T-helper 17 cell (primary cell): ENCODE data around the gene CDC42EP4. TPM values are rescaled to one million over a fixed set of nuclear protein-coding genes. Genes with fewer than 3 reads are reported as not detected.
A peak's percentile ranks its signal among the peaks of the same experiment; 100 is the strongest.

ENCODE experiments used
- ATAC-seq: fragments of 150-1000 bp; cut with Tn5 transposase; 2 replicates; pipeline ENCODE4 v1.10.0; 2021; ENCODE audit warnings: mild to moderate bottlenecking, moderate library complexity
- DNase-seq, 3 donors: peaks; one replicate each; pipeline versions ENCODE4 v3.0.0 to v3.0.0-alpha.2; 2020 to 2021
- H3K9me3 ChIP-seq: one replicate; pipeline ENCODE4 v1.7.0; 2013; ENCODE audit warnings: low read length, mild to moderate bottlenecking; ENCODE audit not compliant: control insufficient read depth, poor library complexity, severe bottlenecking
- H3K27ac Mint-ChIP-seq: one replicate; pipeline ENCODE4 v1.8.0; 2022; ENCODE audit warnings: mild to moderate bottlenecking, moderate library complexity, mixed read lengths
- H3K27me3 Mint-ChIP-seq: one replicate; pipeline ENCODE4 v1.8.0; 2022; ENCODE audit warnings: mixed read lengths
- H3K36me3 Mint-ChIP-seq: one replicate; pipeline ENCODE4 v1.8.0; 2022; ENCODE audit warnings: low read depth, mixed read lengths
- H3K4me1 Mint-ChIP-seq: one replicate; pipeline ENCODE4 v1.8.0; 2022; ENCODE audit warnings: mild to moderate bottlenecking, mixed read lengths
- H3K4me3 Mint-ChIP-seq: one replicate; pipeline ENCODE4 v1.8.0; 2022; ENCODE audit warnings: mild to moderate bottlenecking, moderate library complexity, mixed read lengths
- total RNA-seq, 4 donors: library from RNA in 2 of 4; stranded (reverse) in 2 of 4; gene quantifications; one replicate each; pipeline ENCODE4 v1.2.3 and lab custom pipeline; 2022 to 2026

The CDC42EP4 gene
- total RNA-seq, 2 donors from 2014 or later: 4.0 to 4.1 TPM

- DNase-seq: no peak
- peaks cover 13% of the 10 kb centered on the region for H3K27me3 Mint-ChIP-seq
- H3K9me3 ChIP-seq: no peaks in the 10 kb centered on the region
- H3K36me3 Mint-ChIP-seq: peaks cover 4% of the 10 kb centered on the region
- H3K27ac Mint-ChIP-seq: no peak overlapping the region
- no peak for ATAC-seq
- H3K4me3 Mint-ChIP-seq: no peak overlapping the region
- H3K4me1 Mint-ChIP-seq: peaks cover 21% of the 10 kb centered on the region
Measured at GRCh38 chr17:73292031-73292531, 19.7 kb downstream of the CDC42EP4 start.

DNA sequence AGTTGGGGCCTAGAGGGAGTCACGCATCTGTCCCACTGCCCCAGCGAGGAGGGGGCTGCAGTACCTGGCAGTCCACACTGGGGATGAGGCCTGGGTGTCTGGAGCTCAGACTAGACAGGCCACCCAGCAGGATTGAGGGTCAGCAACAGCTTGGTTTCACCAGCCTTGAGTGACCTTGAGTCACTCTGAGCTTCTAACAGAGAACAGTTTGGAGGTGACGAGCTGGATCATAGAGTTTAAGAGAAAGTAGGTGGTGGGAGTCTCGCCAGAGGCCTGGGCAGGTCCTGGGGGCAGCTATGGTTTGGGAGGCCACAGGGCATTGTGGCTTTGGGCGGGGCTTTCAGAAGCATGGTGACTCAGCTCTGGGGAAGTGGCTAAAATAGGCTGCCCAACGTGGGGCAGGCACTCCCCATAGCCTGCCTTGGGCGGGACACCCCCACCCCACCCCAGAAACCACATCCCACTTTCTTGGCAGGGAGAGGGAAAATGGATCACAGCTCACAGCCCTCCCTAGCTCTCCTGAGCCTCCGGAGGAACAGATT is 20.5 kb downstream of the CDC42EP4 start:
- H3K36me3 Mint-ChIP-seq: peaks cover 4% of the 10 kb centered on the region
- peaks cover 21% of the 10 kb centered on the region for H3K27me3 Mint-ChIP-seq
- H3K27ac Mint-ChIP-seq: peak overlapping the region; percentile 63
- H3K4me3 Mint-ChIP-seq: no peak overlapping the region
- H3K9me3 ChIP-seq: no peaks in the 10 kb centered on the region
- ATAC-seq (peak; percentile 48), DNase-seq (no peak)
- H3K4me1 Mint-ChIP-seq: peaks cover 21% of the 10 kb centered on the region

GRCh38 chr17:73290399-73291259 is 21.2 kb downstream of the CDC42EP4 start:
- Mint-ChIP-seq H3K36me3 (peaks cover 4% of the 10 kb centered on the region), H3K27ac (peak overlapping the region; percentile 63), H3K27me3 (peaks cover 24% of the 10 kb centered on the region), H3K4me1 (peaks cover 21% of the 10 kb centered on the region), H3K4me3 (no peak overlapping the region)
- H3K9me3 ChIP-seq: no peaks in the 10 kb centered on the region
- no peak for ATAC-seq
- DNase-seq: no peak

DNA sequence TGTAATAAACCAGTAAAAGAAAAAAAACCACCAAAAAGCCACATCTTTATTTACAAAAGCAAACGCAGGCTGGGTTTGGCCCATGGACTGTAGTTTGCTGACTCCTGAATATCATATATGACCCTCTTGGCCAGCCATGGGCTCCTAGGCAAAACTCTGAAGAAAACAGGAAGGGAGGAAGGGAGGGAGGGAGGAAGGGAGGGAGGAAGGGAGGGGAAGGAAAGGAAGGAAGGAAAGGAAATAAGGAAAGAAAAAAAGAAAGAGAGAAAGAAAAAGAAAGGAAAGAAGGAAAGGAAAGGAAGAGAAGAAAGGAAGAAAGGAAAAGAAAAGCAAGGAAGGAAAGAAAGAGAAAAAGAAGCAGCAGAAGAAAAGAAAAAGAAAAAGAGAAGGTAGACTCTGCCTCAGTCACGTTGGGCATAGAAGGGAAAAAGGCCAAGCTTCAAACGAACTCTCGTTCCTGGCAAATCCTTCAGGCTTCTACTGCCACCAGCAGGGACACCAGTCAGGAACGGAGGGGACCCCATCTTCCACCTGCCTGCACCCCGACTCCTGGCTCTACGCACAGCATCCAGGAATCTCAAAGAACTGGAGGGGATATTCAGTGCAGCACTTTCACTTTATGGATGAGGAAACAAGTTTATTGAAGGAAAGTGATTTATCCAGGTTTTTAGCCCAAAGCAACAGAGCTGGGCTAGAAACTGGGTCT is 22.1 kb downstream of the CDC42EP4 start:
- ATAC-seq: no peak
- Mint-ChIP-seq H3K4me1 (peaks cover 21% of the 10 kb centered on the region), H3K4me3 (no peak overlapping the region), H3K27me3 (peaks cover 24% of the 10 kb centered on the region), H3K36me3 (peaks cover 4% of the 10 kb centered on the region), H3K27ac (no peak overlapping the region)
- DNase-seq: no peak
- H3K9me3 ChIP-seq: no peaks in the 10 kb centered on the region

- Mint-ChIP-seq H3K4me1 (peaks cover 21% of the 10 kb centered on the region), H3K4me3 (no peak overlapping the region), H3K36me3 (peaks cover 4% of the 10 kb centered on the region), H3K27ac (peak overlapping the region; percentile 34), H3K27me3 (peaks cover 24% of the 10 kb centered on the region)
- no peaks in the 10 kb centered on the region for H3K9me3 ChIP-seq
- DNase-seq: no peak
- ATAC-seq: no peak
Measured at GRCh38 chr17:73288534-73289302, 23.1 kb downstream of the CDC42EP4 start.

DNA sequence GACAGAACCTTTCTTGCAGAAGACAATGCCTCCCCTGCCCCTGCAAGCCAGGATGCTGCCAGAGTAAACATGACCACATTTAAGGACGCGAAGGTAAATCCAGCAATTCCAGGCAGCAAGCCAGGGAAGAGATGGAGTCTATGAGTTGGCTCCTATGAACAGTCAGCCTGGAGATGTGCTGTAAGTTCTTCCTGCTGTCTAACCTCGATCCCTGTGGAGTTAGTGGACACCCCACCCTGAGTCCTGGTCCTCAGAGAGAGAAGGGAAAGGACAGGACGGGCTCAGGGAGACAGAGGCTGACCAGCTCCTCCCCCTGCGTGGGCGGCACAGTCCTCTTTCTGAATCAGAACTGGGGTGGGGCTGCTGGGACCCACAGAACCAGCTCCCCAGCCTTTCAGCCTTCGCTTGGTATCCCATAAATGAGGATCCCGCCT is 24.9 kb downstream of the CDC42EP4 start:
- peaks cover 21% of the 10 kb centered on the region for H3K4me1 Mint-ChIP-seq
- ATAC-seq (no peak), DNase-seq (no peak)
- H3K9me3 ChIP-seq: no peaks in the 10 kb centered on the region
- peaks cover 20% of the 10 kb centered on the region for H3K27me3 Mint-ChIP-seq
- no peak overlapping the region for H3K27ac Mint-ChIP-seq
- no peak overlapping the region for H3K4me3 Mint-ChIP-seq
- H3K36me3 Mint-ChIP-seq: peaks cover 2% of the 10 kb centered on the region

- no peak for ATAC-seq
- no peaks in the 10 kb centered on the region for H3K9me3 ChIP-seq
- H3K4me1 Mint-ChIP-seq: peaks cover 19% of the 10 kb centered on the region
- H3K27ac Mint-ChIP-seq: no peak overlapping the region
- no peak for DNase-seq
- peaks cover 20% of the 10 kb centered on the region for H3K27me3 Mint-ChIP-seq
- no peak overlapping the region for H3K4me3 Mint-ChIP-seq
- H3K36me3 Mint-ChIP-seq: peaks cover 2% of the 10 kb centered on the region
Measured at GRCh38 chr17:73285916-73286862, 25.6 kb downstream of the CDC42EP4 start.

DNA sequence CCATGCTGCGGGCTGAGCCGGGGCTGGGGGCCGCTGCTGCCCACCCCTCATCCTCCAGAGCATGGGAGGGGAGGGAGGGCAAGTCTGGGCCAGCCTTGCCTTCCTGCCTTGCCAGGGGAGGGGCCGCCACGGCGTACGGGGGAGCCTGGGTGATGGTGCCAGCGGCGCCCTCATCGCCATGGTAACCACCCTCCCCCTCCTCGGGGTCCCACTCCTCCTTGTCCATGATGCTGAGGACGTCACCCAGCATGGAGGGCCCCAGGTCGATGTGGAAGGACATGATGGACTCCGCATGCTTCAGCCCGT is 26.2 kb downstream of the CDC42EP4 start:
- Mint-ChIP-seq H3K4me1 (peaks cover 12% of the 10 kb centered on the region), H3K36me3 (peaks cover 2% of the 10 kb centered on the region), H3K27me3 (peaks cover 20% of the 10 kb centered on the region), H3K27ac (no peak overlapping the region), H3K4me3 (no peak overlapping the region)
- ATAC-seq (no peak), DNase-seq (no peak)
- no peaks in the 10 kb centered on the region for H3K9me3 ChIP-seq

GRCh38 chr17:73284906-73285602 is 26.7 kb downstream of the CDC42EP4 start:
- H3K4me1 Mint-ChIP-seq: peaks cover 9% of the 10 kb centered on the region
- H3K36me3 Mint-ChIP-seq: peaks cover 2% of the 10 kb centered on the region
- no peak overlapping the region for H3K4me3 Mint-ChIP-seq
- H3K9me3 ChIP-seq: no peaks in the 10 kb centered on the region
- H3K27me3 Mint-ChIP-seq: peaks cover 20% of the 10 kb centered on the region
- H3K27ac Mint-ChIP-seq: no peak overlapping the region
- DNase-seq (no peak), ATAC-seq (no peak)

- no peak overlapping the region for H3K4me3 Mint-ChIP-seq
- peaks cover 2% of the 10 kb centered on the region for H3K36me3 Mint-ChIP-seq
- peaks cover 20% of the 10 kb centered on the region for H3K27me3 Mint-ChIP-seq
- no peaks in the 10 kb centered on the region for H3K9me3 ChIP-seq
- peaks cover 4% of the 10 kb centered on the region for H3K4me1 Mint-ChIP-seq
- DNase-seq (no peak), ATAC-seq (no peak)
- no peak overlapping the region for H3K27ac Mint-ChIP-seq
Measured at GRCh38 chr17:73284354-73284753, 27.4 kb downstream of the CDC42EP4 start.

DNA sequence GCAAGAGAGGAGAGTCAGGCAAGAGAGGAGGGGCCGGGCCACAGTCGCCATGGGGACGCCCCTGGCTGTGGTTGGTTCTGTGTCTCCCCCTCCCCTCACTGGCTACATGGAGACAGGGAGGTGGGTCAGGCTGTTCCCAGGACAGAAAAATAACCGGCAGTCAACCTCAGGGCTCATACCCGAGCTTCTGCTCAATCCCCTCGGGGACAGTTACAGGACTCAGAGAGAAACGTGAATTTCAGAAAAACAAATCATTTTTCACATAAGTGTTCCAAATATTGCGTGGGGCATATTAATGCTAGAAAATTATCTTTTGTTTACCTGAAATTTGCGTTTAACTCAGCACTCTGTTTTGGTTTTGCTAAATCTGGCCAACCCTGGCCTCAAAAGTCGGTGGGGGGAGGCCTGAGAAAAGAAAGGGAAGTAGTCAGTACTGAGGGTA is 27.9 kb downstream of the CDC42EP4 start:
- Mint-ChIP-seq H3K27me3 (peaks cover 22% of the 10 kb centered on the region), H3K36me3 (peaks cover 2% of the 10 kb centered on the region), H3K27ac (no peak overlapping the region), H3K4me3 (no peak overlapping the region), H3K4me1 (peaks cover 3% of the 10 kb centered on the region)
- ATAC-seq: no peak
- no peaks in the 10 kb centered on the region for H3K9me3 ChIP-seq
- no peak for DNase-seq
